Bronchial epithelial cell (primary cell): Measurements from ENCODE around the gene SLC5A11. TPM values are rescaled to one million over a fixed set of nuclear protein-coding genes. Genes with fewer than 3 reads are reported as not detected.

Source experiments
- DNase-seq: peaks from one replicate; pipeline ENCODE4 v3.0.0-alpha.2; 2010; ENCODE audit warnings: low read depth
- FAIRE-seq: peaks from 2 replicates; lab custom pipeline; 2011; peaks lifted over from hg19 to GRCh38; lab: Jason Lieb, UNC
- H3K27me3 ChIP-seq: 2 replicates; pipeline ENCODE4 v1.5.1; 2011; ENCODE audit warnings: low read length; ENCODE audit not compliant: control insufficient read depth, insufficient read depth
- H3K36me3 ChIP-seq: 2 replicates; pipeline ENCODE4 v1.5.1; 2011; ENCODE audit warnings: low read length; ENCODE audit not compliant: control insufficient read depth, insufficient read depth
- H3K4me3 ChIP-seq: 2 replicates; pipeline ENCODE4 v1.5.1; 2011; ENCODE audit warnings: mild to moderate bottlenecking, low read depth, low read length, control low read depth
- CTCF ChIP-seq: IDR thresholded peaks from 2 replicates; pipeline ENCODE4 v1.5.1; 2011; ENCODE audit warnings: mild to moderate bottlenecking, moderate library complexity, low read length, control low read depth, inconsistent platforms; ENCODE audit not compliant: insufficient read depth, severe bottlenecking
- total RNA-seq: library from RNA; depleted of rRNA; stranded (reverse); fragments of >200 nt; gene quantifications from 2 replicates; pipeline ENCODE4 v1.2.1, GENCODE V29; 2014

Gene SLC5A11
- total RNA-seq, 1 donor from 2014 or later, result not detected

- TF ChIP-seq CTCF, result no peak
- DNase-seq (no peak), FAIRE-seq (no peak)
- no peak overlapping the region for H3K4me3 ChIP-seq
- H3K36me3 ChIP-seq, result peaks cover 9% of the 10 kb centered on the region
- no peaks in the 10 kb centered on the region for H3K27me3 ChIP-seq
Measured at GRCh38 chr16:24917891-24918290, 72.1 kb downstream of the SLC5A11 start.

- no peak for TF ChIP-seq CTCF
- no peaks in the 10 kb centered on the region for H3K27me3 ChIP-seq
- H3K4me3 ChIP-seq, result no peak overlapping the region
- peaks cover 9% of the 10 kb centered on the region for H3K36me3 ChIP-seq
- FAIRE-seq, result no peak
- no peak for DNase-seq
Measured at GRCh38 chr16:24918641-24919040, 72.9 kb downstream of the SLC5A11 start.

GRCh38 chr16:24919536-24919935 is 73.8 kb downstream of the SLC5A11 start:
- no peak for FAIRE-seq
- H3K36me3 ChIP-seq, result peaks cover 9% of the 10 kb centered on the region
- DNase-seq, result no peak
- TF ChIP-seq CTCF, result no peak
- no peak overlapping the region for H3K4me3 ChIP-seq
- H3K27me3 ChIP-seq, result no peaks in the 10 kb centered on the region

- FAIRE-seq, result no peak
- no peak overlapping the region for H3K4me3 ChIP-seq
- no peak for DNase-seq
- H3K36me3 ChIP-seq, result peaks cover 9% of the 10 kb centered on the region
- no peaks in the 10 kb centered on the region for H3K27me3 ChIP-seq
- no peak for TF ChIP-seq CTCF
Measured at GRCh38 chr16:24920568-24920967, 74.8 kb downstream of the SLC5A11 start.

- DNase-seq, result no peak
Measured at GRCh38 chr16:24921229-24921628, 75.5 kb downstream of the SLC5A11 start.

More at GRCh38 chr16:24921229-24921628, 75.5 kb downstream of the SLC5A11 start:
- Histone ChIP-seq H3K4me3 (no peak overlapping the region), H3K36me3 (peaks cover 9% of the 10 kb centered on the region), H3K27me3 (no peaks in the 10 kb centered on the region)
- TF ChIP-seq CTCF, result no peak
- FAIRE-seq, result no peak
